CD4-positive, alpha-beta T cell treated with Interleukin-17A for 1 hour (primary cell): Measurements from ENCODE around the gene ZNF579.

Source experiments
- DNase-seq: peaks from one replicate; pipeline ENCODE4 v3.0.0-alpha.2; 2020

ZNF579 gene

DNA sequence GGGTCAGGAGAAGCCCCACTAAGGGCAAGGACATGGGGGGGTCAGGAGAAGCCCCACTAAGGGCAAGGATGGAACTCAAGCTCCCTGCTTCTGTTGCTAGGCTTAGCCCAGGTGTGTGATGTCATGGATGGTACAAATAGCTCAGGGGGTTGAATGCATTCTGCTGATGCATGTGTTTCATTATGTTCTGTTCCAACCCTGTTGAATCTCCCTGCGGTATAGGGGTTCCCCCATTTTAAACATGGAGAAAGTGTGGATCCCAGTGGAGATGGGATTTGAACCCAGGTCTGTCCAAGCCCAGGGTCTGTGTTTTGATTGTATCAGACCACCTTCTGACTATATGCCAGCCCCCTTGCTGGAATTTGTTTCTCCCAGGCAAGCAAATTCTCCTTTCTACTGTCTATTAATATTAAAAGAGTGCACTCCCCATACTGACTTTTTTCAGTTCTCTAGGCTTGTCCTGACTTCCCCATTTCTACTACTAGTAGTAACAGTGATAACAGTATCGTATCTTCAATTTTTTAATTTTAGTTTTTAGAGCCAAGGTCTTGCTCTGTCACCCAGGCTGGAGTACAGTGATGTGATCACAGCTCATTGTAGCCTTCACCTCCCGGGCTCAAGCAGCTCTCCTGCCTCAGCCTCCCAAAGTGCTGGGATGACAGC is 31.5 kb upstream of the ZNF579 start:
- no peak for DNase-seq

DNA sequence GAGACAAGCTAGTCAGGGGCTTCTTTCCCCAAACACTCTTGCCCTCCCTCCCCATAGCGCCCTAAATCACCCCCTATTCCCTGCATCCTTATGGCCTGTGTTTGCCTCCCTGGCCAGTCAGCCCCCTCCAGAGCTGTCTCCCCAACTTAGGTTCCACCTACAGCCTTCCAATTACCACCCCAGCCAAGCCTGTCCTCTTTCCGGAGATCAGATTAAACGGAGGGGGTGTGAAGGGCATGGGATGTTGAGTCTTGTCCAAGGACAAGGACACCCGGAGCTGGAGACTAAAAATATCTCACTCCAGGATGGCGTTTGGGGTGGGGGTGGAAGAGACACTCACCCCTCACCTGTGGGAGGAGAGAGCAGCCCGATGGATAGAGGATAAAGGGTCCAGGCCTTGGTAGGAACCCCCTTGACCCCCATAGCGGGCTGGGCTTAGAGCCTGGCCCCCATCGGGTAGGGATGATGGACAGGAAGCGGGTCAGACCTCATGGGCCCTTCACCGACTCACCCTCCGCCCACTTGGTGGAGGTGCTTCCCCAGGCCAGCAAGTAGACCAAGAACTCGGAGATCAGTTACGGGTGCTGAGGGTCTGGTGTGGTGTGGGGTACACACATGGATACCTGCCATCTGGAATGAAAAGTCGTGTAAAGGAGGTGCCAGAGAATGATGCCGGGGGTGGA is 30.8 kb upstream of the ZNF579 start:
- DNase-seq: no peak

DNA sequence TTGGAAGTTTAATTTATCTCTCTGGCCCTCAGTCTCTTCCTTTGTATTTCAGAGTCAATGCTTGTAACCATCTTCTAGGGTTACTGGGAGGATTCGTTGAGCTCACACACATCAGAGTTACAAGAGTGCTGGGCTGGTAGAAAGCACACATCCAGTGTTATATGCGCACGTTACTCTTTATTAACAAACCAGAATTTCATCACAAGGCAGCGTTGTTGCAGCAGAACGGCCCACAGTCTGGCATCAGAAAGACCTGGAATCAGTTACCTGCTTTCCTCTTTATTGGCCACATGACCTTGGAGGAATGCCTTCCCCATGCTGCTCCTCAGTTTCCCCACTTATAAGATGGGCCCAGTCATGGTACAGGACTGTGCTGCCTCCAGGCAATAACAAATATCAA is 28.7 kb upstream of the ZNF579 start:
- no peak for DNase-seq

DNA sequence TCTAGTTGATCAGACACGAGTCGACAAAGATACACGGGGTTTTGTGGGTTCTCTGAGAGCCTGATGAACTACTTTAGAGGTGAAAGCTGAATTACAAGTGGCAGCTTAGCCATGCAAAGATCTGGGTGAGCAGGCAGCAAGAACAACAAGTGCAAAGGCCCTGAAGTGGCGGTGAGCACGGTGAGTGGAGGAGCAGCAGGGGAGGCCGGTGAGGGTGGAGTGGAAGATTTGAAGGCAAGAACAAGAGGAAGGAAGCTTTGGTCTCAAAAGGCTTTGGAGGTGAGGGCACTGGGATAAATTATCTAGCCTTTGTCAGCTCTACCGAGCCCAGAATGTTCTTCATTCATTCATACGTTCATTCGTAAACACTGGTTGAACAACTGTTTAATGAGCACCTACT is 26.2 kb upstream of the ZNF579 start:
- DNase-seq: no peak

DNA sequence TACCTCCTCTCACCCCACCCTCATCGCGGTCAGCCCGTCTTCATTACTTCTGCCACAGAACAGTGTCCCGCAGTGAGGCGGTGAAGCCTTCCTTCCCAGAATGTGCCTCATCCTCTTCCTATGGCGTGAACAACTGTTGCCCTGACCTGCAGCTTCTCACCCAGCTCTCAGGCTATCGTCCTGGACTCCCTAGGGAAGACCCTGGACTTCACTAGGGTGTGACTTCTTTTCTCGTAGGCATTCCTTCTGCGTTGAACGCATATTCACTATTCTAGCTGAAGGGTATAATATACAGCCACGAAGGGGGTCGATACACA is 25.8 kb upstream of the ZNF579 start:
- DNase-seq: no peak

DNA sequence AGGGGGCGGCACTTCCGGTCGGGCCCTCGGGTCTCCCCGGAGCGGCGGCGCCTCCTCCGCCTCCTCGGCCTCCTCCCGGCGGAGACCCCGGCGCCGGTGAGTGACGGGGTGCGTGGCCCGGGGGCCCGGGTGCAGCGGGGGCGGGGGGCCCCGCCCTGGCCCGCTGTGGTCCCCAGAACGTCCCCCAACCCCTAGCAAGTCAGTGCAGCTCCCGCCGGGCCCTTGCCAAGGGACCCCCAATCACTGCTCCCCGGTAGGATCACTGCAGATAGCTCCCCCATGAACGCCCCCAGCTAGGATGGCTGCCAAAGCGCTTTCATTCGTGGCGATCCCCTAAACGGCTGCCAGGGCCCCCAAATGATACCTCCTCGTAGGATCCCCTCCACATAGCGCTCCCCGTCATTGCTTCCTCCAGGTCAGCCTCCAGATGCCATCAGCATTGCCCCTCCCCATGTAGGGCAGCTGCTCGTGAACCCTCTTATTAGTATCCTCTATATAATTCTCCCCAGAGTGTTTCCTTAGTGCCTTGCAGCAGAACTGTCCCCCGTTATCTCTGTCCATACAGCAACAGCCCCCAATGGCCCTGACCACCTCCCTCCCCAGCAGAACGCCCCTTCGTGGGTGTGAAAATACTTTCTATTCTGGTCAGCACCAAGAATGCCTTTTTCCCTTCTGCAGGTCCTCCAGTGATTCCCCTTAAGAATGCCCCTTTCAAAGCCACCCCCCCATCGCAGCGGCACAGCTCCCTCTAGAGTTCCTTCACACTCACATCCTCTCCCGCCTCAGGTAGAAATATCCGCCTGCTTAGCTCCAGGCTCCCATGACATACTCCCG is 25.2 kb upstream of the ZNF579 start, which contains the start of gene ZNF865:
Gene ZNF865, plus strand, starts transcription at position 11 of the 834 bp plus-strand sequence. CDS start 7,972 bp downstream, outside the sequence.
- peak; percentile 77 for DNase-seq

DNA sequence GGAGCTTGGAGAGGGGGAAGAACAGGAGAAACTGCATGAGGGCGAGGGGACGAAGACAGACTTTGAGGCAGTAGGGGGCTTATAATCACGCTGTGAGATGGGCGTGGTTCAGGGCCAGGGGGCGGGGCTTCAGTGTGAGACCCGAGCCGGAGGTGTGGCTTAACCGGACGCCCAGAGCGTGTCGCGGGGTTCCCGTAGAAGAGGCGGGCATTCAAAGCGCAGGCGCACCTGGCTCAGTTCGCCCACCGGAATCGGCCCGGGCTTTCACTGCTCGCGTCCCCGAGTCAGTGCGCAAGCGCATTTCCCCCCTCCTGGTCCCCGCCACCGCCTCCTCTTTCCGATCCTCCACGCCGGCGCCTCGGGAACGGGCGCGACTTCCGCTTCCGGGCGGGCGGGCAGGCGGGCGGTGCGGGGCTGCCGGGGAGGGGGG is 24.6 kb upstream of the ZNF579 start:
- peak; percentile 98 for DNase-seq

DNA sequence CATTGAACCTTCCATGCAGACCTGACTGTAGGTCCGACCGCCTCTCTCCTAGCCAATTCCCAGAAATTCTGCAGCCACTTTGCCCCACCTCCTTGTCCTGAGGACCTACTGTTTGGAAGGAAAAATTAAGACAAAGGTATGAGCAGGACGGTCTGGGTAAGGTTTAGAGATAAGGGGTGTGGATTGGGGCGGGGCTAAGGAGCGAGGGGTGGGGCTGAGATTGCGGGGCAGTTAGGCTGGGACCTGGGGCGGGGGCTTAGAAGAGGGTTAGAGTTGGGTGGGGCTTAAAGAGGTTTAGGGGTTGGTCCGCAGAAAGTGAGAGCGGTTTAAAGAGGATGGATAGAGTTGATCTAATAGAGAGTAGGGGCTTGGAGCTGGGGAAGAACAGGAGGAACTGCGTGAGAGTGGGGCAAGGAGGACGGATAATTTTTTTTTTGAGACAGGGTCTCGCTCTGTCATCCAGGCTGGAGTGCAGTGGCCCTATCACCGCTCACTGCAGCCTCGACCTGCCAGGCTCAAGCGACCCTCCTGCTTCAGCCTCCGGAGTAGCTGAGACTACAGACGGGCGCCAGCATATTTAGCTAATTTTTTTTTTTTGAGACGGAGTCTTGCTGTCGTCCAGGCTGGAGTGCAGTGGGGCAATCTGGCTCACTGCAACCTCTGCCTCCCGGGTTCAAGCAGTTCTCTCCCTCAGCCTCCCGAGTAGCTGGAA is 23.1 kb upstream of the ZNF579 start:
- DNase-seq: no peak

DNA sequence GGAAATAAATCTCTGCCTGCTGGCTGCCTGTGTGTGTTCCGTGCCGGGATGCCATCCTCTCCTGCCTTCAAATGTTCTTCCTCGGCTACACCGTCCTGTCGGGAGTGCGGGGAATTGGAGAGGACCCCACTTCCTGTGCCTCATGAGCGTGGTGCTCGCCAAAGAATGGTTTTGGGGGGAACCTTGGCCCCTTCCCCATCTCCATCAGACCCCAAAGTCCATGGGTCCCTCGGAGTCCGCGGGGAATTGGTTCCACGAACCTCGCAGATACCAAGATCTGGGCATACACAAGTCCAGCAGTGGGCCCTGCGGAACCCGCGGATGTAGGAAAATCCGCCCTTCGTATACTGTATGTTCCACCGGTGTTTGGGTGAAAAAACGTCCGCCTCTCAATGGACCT is 22.5 kb upstream of the ZNF579 start:
- DNase-seq: no peak

DNA sequence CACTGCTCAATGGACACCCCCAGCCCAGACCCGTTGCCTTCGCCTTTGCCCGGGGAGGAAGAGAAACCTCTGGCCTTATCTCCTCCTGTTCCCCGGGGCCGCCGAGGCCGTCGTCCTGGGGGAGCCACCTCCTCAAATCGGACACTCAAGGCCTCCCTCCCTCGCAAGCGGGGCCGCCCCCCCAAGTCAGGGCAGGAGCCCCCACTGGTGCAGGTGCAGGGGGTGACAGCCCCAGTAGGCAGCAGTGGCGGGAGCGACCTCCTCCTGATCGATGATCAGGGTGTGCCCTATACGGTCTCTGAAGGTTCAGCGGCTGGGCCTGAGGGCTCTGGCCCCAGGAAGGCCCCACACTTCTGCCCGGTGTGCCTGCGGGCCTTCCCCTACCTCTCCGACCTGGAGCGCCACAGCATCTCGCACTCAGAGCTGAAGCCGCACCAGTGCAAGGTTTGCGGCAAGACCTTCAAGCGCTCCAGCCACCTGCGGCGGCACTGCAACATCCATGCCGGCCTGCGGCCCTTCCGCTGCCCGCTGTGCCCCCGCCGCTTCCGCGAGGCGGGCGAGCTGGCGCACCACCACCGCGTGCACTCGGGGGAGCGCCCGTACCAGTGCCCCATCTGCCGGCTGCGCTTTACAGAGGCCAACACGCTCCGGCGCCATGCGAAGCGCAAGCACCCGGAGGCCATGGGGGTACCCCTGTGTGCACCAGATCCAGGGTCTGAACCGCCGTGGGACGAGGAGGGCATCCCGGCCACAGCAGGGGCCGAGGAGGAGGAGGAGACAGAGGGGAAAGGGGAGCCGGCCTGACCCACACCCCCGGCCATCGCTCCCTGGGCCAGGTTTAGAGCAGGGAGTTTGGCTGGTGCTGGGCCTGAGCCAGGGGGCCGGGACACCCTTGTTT is 21.7 kb upstream of the ZNF579 start:
- DNase-seq: no peak

DNA sequence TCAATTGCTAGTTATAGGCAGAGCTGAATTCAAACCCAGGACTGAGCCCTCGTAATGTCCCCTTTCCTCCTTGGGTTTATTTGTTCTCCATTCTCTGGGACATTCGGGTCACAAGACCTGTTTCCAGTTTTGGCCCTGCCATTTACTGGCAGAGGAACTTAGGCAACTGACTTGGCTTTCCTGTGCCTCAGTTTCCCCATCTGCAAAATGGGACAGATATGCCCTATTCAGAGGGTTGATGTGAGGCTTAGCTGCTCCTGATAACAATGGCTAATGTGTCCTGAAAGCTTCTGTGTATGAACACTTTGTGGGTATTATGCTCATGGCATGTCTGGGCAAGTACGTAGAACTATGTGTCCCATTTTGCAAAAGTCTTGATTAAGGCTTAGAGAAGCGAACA is 20.4 kb upstream of the ZNF579 start:
- no peak for DNase-seq

DNA sequence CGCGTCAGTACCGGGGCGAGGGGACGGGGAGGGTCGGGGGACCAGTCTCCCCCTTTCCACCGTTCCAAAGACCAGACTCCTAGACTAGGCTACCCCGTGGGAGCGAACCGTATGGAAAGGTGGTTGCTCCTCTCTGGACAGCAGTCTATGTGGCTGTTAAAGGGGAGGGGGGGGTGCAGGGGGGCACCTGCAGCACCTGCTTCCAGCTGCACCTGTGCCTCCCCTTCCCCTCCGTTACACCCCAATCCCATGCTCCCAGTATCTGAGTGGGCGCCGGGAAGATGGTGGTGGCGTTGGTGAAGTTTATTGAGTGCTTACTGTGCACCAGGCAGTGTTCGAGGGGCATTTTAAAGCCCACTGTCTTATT is 20.0 kb upstream of the ZNF579 start:
- DNase-seq: no peak

DNA sequence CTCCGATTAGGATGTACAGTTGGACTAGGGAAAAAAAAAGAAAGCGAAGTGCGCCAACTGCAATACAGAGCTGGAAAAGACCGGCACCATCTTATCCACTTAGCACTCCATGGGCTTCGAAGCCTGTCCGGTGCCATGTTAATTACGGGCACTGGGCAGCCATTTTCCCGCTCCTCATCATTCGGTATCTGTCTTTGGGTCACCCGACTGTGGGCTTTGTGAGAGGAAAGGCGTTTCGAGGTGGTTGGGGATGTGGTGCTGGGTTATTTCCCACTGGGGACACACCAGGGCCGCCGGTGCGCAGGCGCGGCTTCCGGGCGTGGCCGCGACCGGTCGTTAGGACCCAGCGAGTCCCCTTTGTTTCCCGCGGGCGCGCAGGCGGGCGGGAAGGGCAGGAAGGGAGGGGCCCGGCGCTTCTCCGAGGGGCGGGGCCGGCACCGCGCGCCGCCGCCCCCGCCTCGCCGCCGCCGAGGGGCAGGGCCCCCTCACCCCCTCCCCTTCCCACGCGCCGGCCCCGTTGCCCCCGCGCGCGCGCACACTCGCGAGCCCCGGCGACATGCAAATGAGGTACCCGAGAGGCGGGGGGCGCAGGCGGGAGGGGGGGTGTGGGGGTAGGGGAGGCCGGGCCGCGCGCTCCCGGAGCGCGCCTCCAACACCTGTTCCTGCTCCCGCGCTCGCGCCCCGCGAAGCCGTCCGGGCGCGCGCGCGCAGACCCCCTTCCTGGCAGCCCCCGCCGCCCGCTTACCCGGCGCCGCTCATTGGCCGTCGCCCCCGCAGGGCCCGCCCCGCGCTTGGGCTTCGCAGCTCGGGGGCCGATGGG is 19.4 kb upstream of the ZNF579 start, which contains the start of gene ZNF524:
Gene ZNF524, plus strand, starts transcription at position 447 of the 820 bp plus-strand sequence. CDS start 1,825 bp downstream, outside the sequence.
- peak; percentile 92 for DNase-seq

DNA sequence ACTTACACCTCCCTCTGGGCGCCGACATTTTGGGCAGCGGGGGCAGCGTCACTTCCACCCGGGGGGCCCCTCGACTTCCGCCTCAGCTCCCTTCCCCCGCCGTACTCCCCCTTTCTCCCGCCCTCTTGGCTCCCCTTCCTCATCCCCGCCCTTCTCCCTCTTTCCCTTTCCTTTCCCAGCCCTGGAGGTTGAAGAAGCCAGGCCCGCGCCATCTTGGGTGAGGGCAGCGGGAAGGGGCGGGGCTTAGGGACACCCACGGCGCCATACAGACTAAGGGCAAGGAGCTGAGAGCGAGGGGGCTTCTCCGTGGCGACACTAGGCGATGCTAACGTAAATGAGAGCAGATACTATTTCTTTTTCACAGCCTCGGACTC is 18.8 kb upstream of the ZNF579 start, which contains the start of gene FIZ1:
Gene FIZ1, minus strand, starts transcription at position 50 of the 374 bp plus-strand sequence. CDS start 1,652 bp downstream, outside the sequence.
- DNase-seq: peak; percentile 98

DNA sequence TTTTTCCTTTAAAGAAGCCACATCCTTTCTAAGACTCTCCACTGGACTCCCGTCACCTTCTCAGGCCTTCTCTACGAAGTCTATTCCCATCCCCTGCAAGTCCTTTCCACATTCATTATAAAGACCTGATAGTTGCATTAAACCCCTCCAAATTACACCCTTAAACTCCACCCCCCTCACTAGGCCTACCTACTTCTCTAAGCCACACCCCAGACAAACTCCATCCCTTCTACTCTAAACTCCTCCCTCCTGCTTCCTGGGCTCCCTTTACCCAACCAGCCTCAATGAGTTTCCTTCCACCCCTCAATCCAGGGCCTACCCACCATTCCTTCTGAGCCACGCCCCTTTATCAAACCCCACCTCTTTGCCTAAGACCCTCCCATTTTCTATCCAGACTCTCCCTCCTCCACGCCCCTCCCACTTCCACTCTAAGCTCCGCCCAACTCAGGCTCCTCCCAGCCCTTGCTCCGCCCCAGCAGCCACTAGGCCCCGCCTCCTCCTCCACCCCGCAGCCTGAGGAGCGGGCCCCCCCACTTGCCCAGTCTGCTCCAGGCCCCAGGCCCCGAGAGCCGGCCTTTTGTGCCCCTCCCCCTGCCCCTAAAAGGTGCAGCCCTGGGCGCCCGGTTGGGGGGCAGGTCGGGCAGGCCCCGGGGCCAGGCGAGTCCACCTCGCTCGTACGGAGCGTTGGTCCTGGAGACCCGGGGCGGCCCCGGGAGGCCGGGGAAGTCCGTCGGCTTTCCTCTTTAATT is 18.2 kb upstream of the ZNF579 start:
- DNase-seq: peak; percentile 96

DNA sequence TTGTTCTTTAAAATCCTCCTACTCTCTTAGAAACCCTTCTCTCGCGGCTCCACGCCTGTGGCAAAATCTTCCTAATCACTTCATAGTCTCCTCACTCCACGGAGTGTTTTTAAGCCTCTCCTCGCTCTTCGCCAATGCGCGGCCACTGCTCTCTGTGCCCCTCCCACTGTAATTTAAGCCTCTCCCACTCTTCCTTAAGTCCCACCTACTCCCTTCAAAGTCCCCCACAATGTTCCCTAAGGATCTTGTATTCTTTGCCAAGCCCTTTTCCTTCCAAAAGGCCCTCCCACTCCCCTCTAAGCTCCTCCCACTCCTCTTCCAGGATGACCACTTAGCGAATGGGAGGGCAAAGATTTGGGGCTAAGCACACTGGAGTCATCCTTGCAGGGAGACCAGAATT is 17.4 kb upstream of the ZNF579 start:
- no peak for DNase-seq

DNA sequence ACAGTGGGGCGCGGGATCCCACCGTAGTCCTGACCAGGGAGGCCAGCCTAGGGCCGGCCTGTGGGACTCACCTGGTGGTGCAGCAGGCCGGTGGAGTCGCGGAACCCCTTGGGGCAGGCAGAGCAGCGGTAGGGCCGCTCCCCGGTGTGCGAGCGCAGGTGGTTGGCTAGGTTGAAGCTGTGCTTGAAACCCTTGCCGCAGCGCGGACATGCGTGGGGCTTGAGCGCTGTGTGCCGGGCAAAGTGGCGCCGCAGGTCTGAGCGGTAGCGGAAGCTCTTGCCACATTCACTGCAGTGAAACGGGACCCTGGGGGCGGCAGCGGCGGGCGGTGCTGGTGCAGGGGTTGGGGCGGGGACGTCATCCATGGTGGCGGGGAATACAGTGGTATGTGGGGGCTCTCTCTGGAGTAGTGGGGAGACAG is 16.9 kb upstream of the ZNF579 start:
- no peak for DNase-seq

DNA sequence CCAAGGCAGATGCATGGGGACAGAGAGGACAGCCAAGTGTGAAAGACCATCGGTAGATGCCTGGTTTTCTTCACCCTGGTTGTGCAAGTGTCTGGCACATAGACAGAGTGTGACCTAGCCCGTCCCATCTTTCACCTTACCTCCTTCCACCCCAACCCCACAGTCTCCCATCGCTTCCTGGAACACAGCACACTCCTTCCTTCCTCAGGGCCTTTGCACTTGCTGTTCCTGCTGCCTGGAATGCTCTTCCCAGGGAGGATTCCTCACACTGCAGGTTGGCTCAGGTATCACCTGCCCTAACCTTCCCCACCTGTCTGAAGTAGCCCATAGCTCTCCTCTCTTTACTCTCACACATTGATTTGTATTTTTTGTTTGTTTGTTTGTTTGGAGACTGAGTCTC is 15.7 kb upstream of the ZNF579 start:
- no peak for DNase-seq

DNA sequence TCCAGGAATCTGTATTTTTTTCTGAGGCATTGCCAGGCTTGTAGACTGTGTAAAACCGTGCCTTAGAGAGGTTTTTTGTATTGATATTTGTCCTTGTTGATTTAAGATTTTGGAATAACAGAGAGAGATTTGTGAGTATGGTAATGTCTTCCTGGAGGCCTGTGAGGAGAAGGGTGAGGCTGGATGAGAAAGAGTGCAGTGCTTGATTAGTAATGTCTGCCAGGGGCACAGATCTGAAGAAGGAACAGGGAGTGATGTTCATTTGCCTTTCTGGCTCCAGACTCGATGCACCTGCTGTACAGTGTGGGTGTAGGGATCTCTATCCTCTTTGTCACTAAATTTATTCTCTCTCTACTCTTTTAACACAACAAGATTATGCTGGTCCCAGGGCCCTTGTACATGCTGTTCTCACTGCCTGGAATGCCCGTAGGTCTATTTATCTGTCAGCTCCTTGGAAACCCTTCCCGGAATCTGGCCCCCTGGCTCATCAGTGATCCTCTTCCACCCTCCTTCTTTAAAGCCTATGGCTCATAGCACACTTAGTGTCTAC is 14.4 kb upstream of the ZNF579 start:
- no peak for DNase-seq
